Measurements from ENCODE around the gene RSF1.
"Not testable (repeated sequence)": the region's sequence is repeated elsewhere in the genome, so short reads cannot be mapped to it uniquely, and the experiment has no call there.

The RSF1 gene

GRCh38 chr11:77687088-77687487 is 133.4 kb downstream of the RSF1 start:
- no peak for DNase-seq (ENCODE audit: low spot score)

- no peak for DNase-seq (ENCODE audit: low spot score)
Observed at GRCh38 chr11:77677138-77677537, 143.4 kb downstream of the RSF1 start.

GRCh38 chr11:77672264-77672663 is 148.3 kb downstream of the RSF1 start:
- no peak for DNase-seq (ENCODE audit: low spot score)

GRCh38 chr11:77669848-77670511 is 150.5 kb downstream of the RSF1 start:
- DNase-seq (ENCODE audit: low spot score): no peak

- no peak for DNase-seq (ENCODE audit: low spot score)
Observed at GRCh38 chr11:77668760-77669159, 151.8 kb downstream of the RSF1 start.

- no peak for DNase-seq (ENCODE audit: low spot score)
Observed at GRCh38 chr11:77665240-77665965, 155.1 kb downstream of the RSF1 start.

GRCh38 chr11:77661670-77662069 is 158.9 kb downstream of the RSF1 start:
- no peak for DNase-seq (ENCODE audit: low spot score)

GRCh38 chr11:77660947-77661346 is 159.6 kb downstream of the RSF1 start:
- DNase-seq (ENCODE audit: low spot score): no peak

GRCh38 chr11:77658213-77659013 is 162.1 kb downstream of the RSF1 start:
- no peak for DNase-seq (ENCODE audit: low spot score)

GRCh38 chr11:77656362-77656761 is 164.2 kb downstream of the RSF1 start:
- no peak for DNase-seq (ENCODE audit: low spot score)

- no peak for DNase-seq (ENCODE audit: low spot score)
Observed at GRCh38 chr11:77654770-77655434, 165.6 kb downstream of the RSF1 start.

- DNase-seq (ENCODE audit: low spot score): no peak
Observed at GRCh38 chr11:77650123-77650522, 170.4 kb downstream of the RSF1 start.

GRCh38 chr11:77647654-77648305 is 172.7 kb downstream of the RSF1 start:
- DNase-seq (ENCODE audit: low spot score): no peak

GRCh38 chr11:77644887-77645286 is 175.6 kb downstream of the RSF1 start:
- no peak for DNase-seq (ENCODE audit: low spot score)

GRCh38 chr11:77642228-77642627 is 178.3 kb downstream of the RSF1 start:
- DNase-seq (ENCODE audit: low spot score): no peak

GRCh38 chr11:77637345-77638165 is 183.0 kb downstream of the RSF1 start, which contains the start of gene CLNS1A:
TSS of gene CLNS1A (minus strand) at chr11:77637794. CDS start at chr11:77637714, 80 bp downstream.
- DNase-seq (ENCODE audit: low spot score): peak; percentile 90

GRCh38 chr11:77636731-77637344 is 183.7 kb downstream of the RSF1 start:
- DNase-seq (ENCODE audit: low spot score): no peak

GRCh38 chr11:77633926-77634325 is 186.6 kb downstream of the RSF1 start:
- DNase-seq (ENCODE audit: low spot score): not testable (repeated sequence)

- no peak for DNase-seq (ENCODE audit: low spot score)
Observed at GRCh38 chr11:77630157-77630710, 190.3 kb downstream of the RSF1 start.

All from globus pallidus (tissue), 1 donor.